Ectodermal cell (in vitro differentiated cells): Measurements from ENCODE around the gene SIGLEC6.
"Not testable (repeated sequence)": the region's sequence is repeated elsewhere in the genome, so short reads cannot be mapped to it uniquely, and the experiment has no call there.

ENCODE experiments used
- H3K27ac ChIP-seq: 2 replicates; pipeline ENCODE4 v1.7.0; 2013; ENCODE audit warnings: mild to moderate bottlenecking, low read depth, low read length; ENCODE audit not compliant: insufficient read depth, poor library complexity, severe bottlenecking
- H3K27me3 ChIP-seq: 2 replicates; pipeline ENCODE4 v1.7.0; 2013; ENCODE audit warnings: mild to moderate bottlenecking, low read length; ENCODE audit not compliant: insufficient read depth, control insufficient read depth, poor library complexity, severe bottlenecking
- H3K36me3 ChIP-seq: one replicate; pipeline ENCODE4 v1.7.0; 2013; ENCODE audit warnings: low read length; ENCODE audit not compliant: control insufficient read depth, insufficient read depth
- H3K4me1 ChIP-seq: one replicate; pipeline ENCODE4 v1.7.0; 2013; ENCODE audit warnings: low read length; ENCODE audit not compliant: control insufficient read depth, insufficient read depth
- H3K4me3 ChIP-seq: 2 replicates; pipeline ENCODE4 v1.7.0; 2013; ENCODE audit warnings: low read depth, low read length, control low read depth; ENCODE audit not compliant: insufficient read depth
- H3K9me3 ChIP-seq: 2 replicates; pipeline ENCODE4 v1.7.0; 2013; ENCODE audit warnings: mild to moderate bottlenecking, low read length, moderate library complexity; ENCODE audit not compliant: control insufficient read depth
- WGBS, 2 experiments: methylation state at CpG; one replicate each; pipeline ENCODE4 v1.1.7; 2013; ENCODE audit warnings: missing lambda C conversion rate in 2 of 2; 5-methylcytosine and 5-hydroxymethylcytosine counted together

Gene SIGLEC6

DNA sequence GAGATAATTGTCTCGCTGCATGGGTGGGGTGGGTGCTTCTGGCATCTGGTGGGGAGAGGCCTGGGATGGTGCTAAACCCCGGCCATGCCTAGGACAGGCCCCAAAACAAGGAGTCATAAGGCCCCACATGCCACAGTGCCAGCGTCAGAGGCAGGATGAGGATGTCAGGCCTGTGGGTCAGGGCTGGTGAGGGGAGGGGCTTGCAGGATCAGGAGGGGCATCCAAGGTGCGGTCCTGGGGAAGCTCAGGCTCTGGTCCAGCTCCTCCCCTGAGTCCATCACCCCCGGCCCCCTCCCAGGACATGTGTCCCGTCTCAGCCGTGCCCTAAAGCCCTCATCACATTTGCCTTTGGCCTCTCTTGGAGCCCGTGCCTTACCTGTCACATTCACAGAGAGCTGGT lies 30.5 kb downstream of the SIGLEC6 start:
- not testable (repeated sequence) for H3K36me3 ChIP-seq, H3K4me1 ChIP-seq, H3K9me3 ChIP-seq, H3K27me3 ChIP-seq, H3K27ac ChIP-seq, H3K4me3 ChIP-seq
- 61 to 67% methylated on average over 8 of the region's 8 CpGs for WGBS, 2 experiments

DNA sequence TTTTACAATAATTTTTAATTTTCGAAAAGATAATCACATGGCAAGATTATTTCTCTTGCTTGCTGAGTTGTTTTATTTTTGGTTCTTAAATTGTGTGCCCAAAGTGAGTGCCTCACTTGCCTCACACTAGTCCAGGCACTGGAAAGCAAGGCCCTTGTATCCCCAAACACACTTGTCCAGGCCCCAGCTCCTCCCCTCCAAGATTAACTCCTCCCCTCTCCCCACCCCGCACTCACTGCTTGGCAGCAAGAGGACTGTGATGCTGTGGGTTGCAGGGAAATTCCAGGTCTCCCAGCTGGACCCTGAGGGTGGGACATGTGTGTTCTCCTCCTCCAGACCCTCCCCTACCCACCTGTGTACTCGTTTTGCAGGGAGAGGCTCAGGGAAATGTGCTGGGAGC lies 33.8 kb downstream of the SIGLEC6 start:
- Histone ChIP-seq H3K27me3 (no peaks in the 10 kb centered on the region), H3K4me1 (no peaks in the 10 kb centered on the region), H3K27ac (no peak overlapping the region), H3K36me3 (no peaks in the 10 kb centered on the region), H3K4me3 (no peak overlapping the region), H3K9me3 (no peaks in the 10 kb centered on the region)
- 28 to 36% methylated on average over 2 of the region's 3 CpGs for WGBS, 2 experiments

DNA sequence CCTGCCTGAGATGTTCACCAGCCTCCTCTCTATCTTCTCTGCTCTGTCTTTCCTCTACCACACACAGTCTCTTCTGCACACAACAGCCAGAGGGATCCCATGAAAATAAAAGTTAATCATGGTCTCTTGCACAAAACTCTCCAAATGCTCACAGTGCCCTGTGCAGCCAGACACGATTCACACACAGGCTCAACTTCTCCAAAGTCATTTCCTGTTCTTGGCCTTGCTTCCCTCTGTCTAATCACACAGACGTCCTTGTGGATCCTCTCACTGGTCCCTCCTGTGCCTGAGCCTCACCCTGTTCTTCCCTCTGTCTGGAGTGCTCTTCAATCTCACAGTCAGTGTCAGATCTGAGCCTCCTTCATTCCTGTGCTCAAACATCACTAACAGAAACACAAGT lies 37.7 kb downstream of the SIGLEC6 start:
- 39 to 49% methylated on average over 2 of the region's 2 CpGs for WGBS, 2 experiments
- H3K27me3 ChIP-seq, result no peaks in the 10 kb centered on the region
- H3K27ac ChIP-seq, result no peak overlapping the region
- no peak overlapping the region for H3K4me3 ChIP-seq
- no peaks in the 10 kb centered on the region for H3K4me1 ChIP-seq
- no peaks in the 10 kb centered on the region for H3K36me3 ChIP-seq
- no peaks in the 10 kb centered on the region for H3K9me3 ChIP-seq

DNA sequence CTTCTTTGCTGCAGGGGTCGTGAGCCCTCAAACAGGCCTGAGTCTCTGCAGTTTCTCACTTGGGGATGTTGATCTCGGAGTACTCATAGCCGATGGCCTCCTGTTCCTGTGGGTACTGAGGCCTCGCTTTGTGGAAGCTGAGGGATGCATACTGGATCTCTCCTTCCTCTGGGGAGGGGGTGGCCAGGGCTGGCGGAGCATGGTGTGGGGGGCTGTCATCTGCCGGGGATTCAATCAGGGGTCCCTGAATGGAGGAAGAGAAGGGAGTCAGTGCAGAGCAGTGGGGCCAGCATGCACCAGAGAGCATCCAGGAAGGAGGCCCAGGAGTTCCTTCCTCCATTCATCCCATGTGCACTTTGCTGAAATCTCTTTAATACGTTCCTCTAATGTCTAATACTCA lies 39.9 kb downstream of the SIGLEC6 start:
- Histone ChIP-seq H3K27me3 (no peaks in the 10 kb centered on the region), H3K4me1 (no peaks in the 10 kb centered on the region), H3K9me3 (no peaks in the 10 kb centered on the region), H3K36me3 (no peaks in the 10 kb centered on the region), H3K27ac (no peak overlapping the region), H3K4me3 (no peak overlapping the region)
- WGBS, 2 experiments, result 76 to 83% methylated on average over 6 to 7 of the region's 7 CpGs

DNA sequence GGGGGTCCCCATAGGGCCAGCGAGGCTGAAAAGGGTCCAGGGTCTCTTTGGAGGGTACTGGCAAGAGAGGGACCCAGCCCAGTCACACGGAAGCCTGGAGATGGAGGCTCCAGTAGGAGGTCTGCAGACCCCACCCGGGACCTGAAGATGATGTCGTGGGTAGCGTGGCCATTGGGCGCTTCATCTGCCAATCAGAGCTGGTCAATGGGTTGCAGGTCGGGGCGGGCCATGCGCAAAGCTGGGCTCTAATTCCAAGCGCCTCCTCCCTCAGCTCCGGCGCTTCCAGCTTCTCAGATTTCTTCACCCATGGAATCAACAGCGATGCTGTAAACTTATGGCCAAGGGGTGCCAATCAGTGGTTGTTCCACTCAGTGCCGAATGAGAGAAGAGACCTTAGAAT lies 40.8 kb downstream of the SIGLEC6 start:
- H3K27me3 ChIP-seq, result no peaks in the 10 kb centered on the region
- no peaks in the 10 kb centered on the region for H3K4me1 ChIP-seq
- WGBS, 2 experiments, result 75 to 77% methylated on average over 14 of the region's 14 CpGs
- no peak overlapping the region for H3K27ac ChIP-seq
- no peaks in the 10 kb centered on the region for H3K9me3 ChIP-seq
- H3K4me3 ChIP-seq, result no peak overlapping the region
- H3K36me3 ChIP-seq, result no peaks in the 10 kb centered on the region

DNA sequence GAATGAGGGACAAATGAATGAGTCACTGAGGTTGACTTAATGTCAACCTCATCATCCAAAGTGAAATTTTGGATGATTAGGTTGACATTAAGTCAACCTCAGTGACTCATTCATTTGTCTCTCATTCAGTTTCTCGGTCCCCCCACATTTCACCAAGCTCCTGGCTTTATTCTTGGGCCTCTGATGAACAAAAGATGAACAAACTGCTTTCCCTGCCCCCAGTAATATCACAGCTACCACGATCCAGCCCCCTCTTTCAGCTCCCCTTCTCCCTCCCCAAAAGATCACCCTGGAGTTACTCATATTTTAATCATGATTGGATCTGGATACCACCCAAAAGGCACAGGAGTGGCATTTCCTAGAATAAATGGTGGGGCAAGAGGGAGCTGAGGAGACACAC lies 42.4 kb downstream of the SIGLEC6 start:
- Histone ChIP-seq H3K4me3 (no peak overlapping the region), H3K9me3 (no peaks in the 10 kb centered on the region), H3K27me3 (no peaks in the 10 kb centered on the region), H3K36me3 (no peaks in the 10 kb centered on the region), H3K27ac (no peak overlapping the region), H3K4me1 (no peaks in the 10 kb centered on the region)
- 45 to 60% methylated on average over 2 of the region's 2 CpGs for WGBS, 2 experiments

DNA sequence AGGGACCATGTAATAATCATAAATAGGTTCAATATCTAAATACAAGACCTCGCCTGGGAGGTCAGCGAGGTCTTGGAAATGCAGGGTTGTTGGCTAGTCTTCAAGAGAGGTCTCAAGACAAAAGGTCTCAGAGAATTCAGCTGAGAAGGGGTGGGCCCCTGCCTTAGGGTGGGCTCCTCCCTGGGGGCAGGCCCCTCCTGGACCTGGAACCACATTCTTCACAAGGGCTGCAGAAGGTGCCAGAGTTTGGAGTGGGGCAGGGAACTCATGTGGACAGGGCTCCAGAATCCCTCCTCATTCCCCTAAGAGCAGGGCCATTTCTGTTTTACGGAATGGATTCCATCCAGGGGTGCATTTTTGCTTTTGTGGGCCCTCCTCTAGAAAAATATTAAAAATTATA lies 43.0 kb downstream of the SIGLEC6 start:
- WGBS, 2 experiments, result 72 to 74% methylated on average over 3 of the region's 3 CpGs
- no peaks in the 10 kb centered on the region for H3K36me3 ChIP-seq

DNA sequence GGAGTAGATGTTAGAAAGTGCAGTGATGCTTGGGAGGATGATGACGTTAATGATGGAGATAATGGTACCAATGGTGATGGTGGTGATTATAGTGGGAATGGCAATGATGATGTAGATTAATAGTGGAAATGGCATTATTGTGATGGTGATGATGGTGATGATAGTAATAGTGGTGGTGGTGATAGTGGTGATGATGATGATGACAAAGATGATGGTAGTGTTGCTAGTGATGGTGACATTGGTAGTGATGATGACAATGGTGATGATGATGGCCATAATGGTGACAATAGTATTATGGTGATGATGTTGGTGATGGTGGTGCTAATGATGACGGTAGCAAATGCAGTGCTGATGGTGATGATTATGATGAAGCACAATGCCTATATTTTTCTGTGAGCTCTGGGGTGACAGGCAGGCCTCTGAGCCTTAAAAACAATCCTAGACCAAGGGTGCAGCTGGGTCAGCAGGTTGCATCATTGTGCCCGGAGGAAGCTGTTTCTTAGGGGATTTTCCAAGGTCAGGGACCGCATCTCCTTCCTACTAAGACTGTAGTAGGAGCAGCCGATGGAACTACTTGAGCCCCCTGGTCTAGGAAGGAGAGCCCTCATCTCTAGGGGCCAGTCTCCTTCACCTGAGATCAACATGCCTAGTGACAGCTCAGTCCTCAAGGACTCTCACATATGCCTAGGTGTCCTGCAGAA lies 45.4 kb downstream of the SIGLEC6 start:
- H3K36me3 ChIP-seq, result no peaks in the 10 kb centered on the region
- 72 to 77% methylated on average over 5 of the region's 5 CpGs for WGBS, 2 experiments

More for the DNA sequence above, 43.0 kb downstream of the SIGLEC6 start:
- Histone ChIP-seq H3K9me3 (no peaks in the 10 kb centered on the region), H3K4me1 (no peaks in the 10 kb centered on the region), H3K27ac (no peak overlapping the region), H3K4me3 (no peak overlapping the region), H3K27me3 (no peaks in the 10 kb centered on the region)

DNA sequence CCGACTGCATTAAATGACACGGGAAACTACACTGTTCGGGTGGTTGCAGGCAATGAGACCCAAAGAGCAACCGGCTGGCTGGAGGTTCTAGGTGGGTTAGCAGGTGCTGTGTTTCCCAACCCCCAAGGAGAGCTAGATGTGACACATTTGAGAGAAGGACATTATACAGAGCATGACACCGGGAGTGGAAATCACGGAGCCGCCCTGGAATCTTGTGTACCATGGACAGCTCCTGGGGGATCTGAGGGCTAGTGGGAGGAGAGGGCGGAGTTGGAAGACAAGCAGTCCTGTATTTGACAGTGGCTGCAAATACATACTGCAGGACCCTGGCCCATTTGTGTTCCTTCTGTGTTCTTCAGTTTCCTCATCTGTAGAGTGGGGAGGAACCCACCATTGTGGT lies 50.9 kb downstream of the SIGLEC6 start:
- Histone ChIP-seq H3K4me3 (no peak overlapping the region), H3K27me3 (peaks cover 5% of the 10 kb centered on the region), H3K27ac (no peak overlapping the region), H3K36me3 (no peaks in the 10 kb centered on the region), H3K4me1 (no peaks in the 10 kb centered on the region), H3K9me3 (no peaks in the 10 kb centered on the region)
- WGBS, 2 experiments, result 41 to 49% methylated on average over 8 of the region's 8 CpGs

More for the DNA sequence above, 45.4 kb downstream of the SIGLEC6 start:
- no peaks in the 10 kb centered on the region for H3K4me1 ChIP-seq
- H3K27me3 ChIP-seq, result no peaks in the 10 kb centered on the region
- no peak overlapping the region for H3K27ac ChIP-seq
- H3K9me3 ChIP-seq, result no peaks in the 10 kb centered on the region
- no peak overlapping the region for H3K4me3 ChIP-seq

DNA sequence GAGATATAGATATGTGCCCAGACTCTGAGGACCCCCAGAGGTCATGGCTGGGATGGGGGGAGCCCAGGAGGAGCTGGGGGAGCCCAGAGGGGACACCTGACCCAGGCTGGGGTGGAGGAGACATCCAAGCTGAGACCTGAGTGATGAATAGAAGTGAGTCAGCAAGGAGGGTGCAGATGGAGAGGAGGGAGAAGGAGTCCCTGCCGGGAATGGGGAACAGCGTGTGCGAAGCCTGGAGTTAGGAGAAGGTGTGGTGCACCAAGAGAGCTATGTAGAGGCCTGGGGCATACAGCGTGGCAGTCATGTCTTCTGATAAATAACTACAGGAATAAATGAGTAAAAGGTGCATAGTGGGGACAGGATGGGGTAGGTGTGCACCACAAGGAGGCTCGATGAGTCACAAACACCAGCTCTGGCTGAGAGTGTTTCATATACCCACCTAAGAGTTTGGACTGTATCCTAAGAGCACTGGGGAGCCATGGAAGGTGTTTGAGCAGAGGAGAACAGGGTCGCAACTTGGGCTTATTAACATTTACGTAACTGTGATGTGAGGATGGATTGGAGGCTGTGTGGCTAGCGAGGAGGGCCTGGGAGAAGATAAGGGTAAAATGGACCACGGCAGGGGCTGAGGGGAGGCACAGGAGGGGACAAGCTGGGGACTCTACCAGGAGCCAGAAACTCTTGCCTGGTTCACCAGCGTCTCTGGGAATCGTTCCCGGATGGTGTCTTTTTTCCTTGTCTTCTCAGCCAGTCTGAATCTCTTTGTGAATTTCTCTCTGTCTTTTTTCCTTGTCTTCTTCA lies 51.7 kb downstream of the SIGLEC6 start:
- H3K9me3 ChIP-seq, result no peaks in the 10 kb centered on the region
- H3K27ac ChIP-seq, result no peak overlapping the region
- no peaks in the 10 kb centered on the region for H3K4me1 ChIP-seq
- H3K4me3 ChIP-seq, result no peak overlapping the region
- WGBS, 2 experiments, result 78 to 80% methylated on average over 12 of the region's 12 CpGs
- H3K27me3 ChIP-seq, result peaks cover 5% of the 10 kb centered on the region
- no peaks in the 10 kb centered on the region for H3K36me3 ChIP-seq
